Fibroblast of peridontal ligament (primary cell): Measurements from ENCODE around the gene ZNF496.
"Not testable (repeated sequence)": the region's sequence is repeated elsewhere in the genome, so short reads cannot be mapped to it uniquely, and the experiment has no call there.

ENCODE experiments used
- DNase-seq: peaks from one replicate; pipeline ENCODE4 v3.0.0-alpha.2; 2010; ENCODE audit errors: extremely low read depth

ZNF496 gene

DNA sequence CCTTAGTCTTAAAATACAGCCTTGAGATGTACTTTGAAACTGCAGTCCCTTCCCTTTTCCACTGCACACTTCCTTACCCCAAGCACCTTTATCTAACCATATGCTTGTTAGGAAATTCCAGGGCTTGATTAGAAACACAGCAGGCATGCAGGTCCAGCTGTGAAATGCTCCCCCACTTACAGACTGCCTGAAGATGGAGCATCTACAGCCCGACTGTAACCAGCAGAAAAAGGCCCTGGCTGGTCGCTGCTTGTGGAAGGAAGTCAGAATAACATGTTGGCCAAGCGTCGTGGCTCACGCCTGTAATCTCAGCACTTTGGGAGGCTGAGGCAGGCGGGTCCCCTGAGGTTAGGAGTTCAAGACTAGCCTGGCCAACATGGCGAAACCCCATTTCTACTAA, 38.6 kb downstream of the ZNF496 start:
- no peak for DNase-seq

- DNase-seq: no peak
Observed at GRCh38 chr1:247291833-247292561, 39.7 kb downstream of the ZNF496 start.

GRCh38 chr1:247291161-247291560, 40.5 kb downstream of the ZNF496 start:
- DNase-seq: no peak

- DNase-seq: no peak
Observed at GRCh38 chr1:247290576-247290975, 41.1 kb downstream of the ZNF496 start.

GRCh38 chr1:247289274-247289892, 42.3 kb downstream of the ZNF496 start:
- DNase-seq: not testable (repeated sequence)

DNA sequence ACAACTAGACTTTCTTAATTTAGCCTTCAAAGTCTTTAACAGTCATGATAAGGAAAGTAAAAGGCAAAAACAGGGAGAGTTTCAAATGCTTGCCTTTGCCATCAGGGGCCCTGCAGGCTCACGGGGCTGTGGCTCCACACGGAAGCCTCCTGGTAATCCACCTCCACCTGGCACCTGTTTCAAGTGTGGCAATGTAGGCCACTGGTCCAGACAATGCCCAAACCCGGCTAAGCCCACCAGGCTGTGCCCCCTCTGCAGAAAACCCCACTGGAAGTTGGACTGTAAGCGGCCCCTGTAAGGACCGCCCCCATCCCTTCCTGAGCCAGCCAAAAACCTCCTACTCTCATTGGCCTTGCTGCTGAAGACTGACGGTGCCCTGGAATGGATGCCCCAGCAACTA, 43.3 kb downstream of the ZNF496 start:
- no peak for DNase-seq

DNA sequence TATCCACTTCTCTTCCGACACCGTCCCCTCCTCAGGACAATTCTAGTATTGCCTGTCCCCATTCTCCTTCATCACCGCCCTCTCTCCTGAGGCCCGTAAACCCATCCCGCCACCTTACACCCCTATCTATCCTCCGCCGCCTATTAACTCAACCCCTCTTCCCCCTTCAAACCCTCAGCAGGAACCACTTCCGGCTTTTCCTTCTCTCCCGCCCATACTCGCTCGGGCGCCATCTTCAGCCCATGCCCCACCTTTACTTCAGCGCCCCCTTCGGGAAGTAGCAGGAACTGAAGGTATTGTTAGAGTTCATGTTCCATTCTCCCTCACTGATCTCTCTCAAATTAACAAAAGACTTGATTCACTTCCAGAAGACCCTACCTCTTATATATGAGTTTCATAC, 44.2 kb downstream of the ZNF496 start:
- DNase-seq: no peak

- no peak for DNase-seq
Observed at GRCh38 chr1:247286134-247286670, 45.5 kb downstream of the ZNF496 start.

DNA sequence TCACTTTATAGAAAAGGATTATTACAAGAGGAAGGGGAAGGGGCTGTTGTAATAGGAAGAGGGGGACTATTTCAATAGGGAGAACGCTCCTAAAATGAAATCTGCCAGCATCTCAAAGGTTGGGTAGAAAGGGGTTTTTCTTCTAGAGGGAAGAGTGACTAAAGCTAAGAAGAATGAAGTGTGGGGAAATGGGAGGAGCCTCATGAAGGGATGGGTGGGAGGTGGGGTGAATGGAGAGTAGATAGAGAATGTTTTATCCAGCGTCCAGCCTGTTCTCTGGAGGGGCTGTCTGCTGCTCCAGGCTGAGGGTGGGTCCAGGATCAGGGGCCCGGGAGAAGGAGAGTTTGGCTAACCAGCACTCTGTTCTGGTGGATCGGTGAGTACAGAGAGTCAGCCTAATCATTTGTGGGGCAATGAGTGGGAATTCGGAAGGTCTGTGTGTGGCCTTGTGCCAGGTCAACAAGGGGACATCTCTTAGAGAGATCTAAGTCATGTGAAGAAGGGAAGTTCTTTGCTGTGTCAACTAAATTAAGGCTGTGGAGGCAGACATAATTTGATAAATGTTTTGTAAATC, 50.6 kb downstream of the ZNF496 start:
- DNase-seq: no peak

GRCh38 chr1:247277191-247277590, 54.5 kb downstream of the ZNF496 start:
- DNase-seq: no peak

DNA sequence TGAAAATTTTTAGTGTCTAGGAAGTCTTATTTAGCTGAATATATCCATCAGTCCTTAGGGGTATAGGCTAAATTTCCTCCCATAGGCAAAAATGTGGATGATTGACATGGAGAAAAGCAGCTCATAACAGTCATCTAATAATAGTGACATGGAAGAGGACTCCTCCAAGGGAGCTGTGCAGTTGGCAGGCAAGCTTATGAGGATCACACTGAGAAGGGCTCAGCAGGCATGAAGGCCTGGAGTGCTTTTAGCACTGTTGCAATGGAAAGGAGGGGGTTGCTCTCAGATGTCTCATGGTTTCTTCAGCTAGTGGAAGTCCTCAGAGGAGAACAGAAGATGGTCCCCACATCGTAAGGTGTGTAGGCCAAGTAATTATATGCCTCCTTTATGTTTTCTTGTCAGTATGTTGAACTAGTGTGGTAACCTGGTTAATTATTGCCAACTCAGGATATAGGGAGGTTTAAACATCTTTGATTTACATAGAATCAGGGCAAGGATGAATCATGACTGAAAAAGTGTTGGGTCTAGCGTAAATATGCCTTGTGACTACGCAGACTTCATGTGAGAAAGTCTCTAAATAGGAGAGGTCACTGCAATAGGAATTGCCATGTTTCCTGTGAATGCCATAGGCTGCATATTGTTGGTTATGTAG, 56.9 kb downstream of the ZNF496 start:
- no peak for DNase-seq

GRCh38 chr1:247273013-247273412, 58.7 kb downstream of the ZNF496 start:
- DNase-seq: no peak

DNA sequence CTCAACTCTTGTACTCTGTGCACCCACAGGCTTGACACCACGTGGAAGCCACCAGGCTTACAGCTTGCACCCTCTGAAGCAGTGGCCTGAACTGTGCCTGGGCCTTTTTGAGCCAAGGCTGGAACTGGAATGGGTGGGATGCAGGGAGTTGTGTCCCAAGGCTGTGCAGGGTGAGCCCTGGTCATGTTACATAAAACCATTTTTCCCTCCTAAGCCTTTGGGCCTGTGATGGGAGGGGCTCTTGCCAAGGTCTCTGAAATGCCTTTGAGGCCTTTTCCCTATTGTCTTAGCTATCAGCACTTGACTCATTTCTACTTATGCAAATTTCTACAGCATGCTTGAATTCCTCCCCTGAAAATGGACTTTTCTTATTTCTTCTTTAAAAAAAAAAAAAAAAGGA, 61.7 kb downstream of the ZNF496 start:
- no peak for DNase-seq

GRCh38 chr1:247269133-247269532, 62.5 kb downstream of the ZNF496 start:
- no peak for DNase-seq

GRCh38 chr1:247268390-247269045, 63.1 kb downstream of the ZNF496 start:
- no peak for DNase-seq

- no peak for DNase-seq
Observed at GRCh38 chr1:247266053-247266452, 65.6 kb downstream of the ZNF496 start.

DNA sequence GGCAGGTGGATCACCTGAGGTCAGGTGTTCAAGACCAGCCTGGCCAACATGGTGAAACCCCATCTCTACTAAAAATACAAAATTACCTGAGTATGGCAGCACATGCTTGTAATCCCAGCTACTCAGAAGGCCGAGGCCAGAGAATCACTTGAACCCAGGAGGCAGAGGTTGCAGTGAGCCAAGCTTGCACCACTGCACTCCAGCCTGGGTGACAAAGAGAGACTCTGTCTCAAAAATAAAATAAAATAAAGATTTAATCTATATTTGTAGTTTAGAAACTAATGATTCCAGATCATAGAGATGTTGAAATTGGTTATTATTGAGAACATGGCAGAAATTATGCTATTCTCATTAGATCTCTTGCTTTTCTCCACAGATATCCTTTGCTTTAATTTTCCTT, 75.9 kb downstream of the ZNF496 start, which contains the start of gene VN1R5:
Gene VN1R5, plus strand, starts transcription at position 301 of the 400 bp plus-strand sequence.
- not testable (repeated sequence) for DNase-seq

GRCh38 chr1:247247568-247247967, 84.1 kb downstream of the ZNF496 start:
- DNase-seq: no peak
